Tibial artery (tissue), 4 donors: ENCODE measurements around the gene LRP1B.

Experiments used
- DNase-seq, 2 donors: peaks; one replicate each; pipeline ENCODE4 v3.0.0-alpha.2; 2019
- H3K27ac ChIP-seq, 2 donors: fragments of 200-600 bp; sonication (generic) in 1 of 2; 1 replicate in 1 of 2; 2 replicates in 1 of 2; pipeline ENCODE4 v1.5.1; 2018 to 2019; ENCODE audit warnings: mild to moderate bottlenecking in 1 of 2
- H3K27me3 ChIP-seq, 2 donors: fragments of 200-600 bp; sonication (generic) in 1 of 2; one replicate each; pipeline versions ENCODE4 v1.5.1 to v1.6.0; 2016 to 2019
- H3K36me3 ChIP-seq, 3 donors: fragments of 200-600 bp; sonication (generic) in 2 of 3; one replicate each; pipeline ENCODE4 v1.5.1; 2016 to 2019; ENCODE audit warnings: mild to moderate bottlenecking in 2 of 3
- H3K4me1 ChIP-seq, 4 donors: fragments of 200-600 bp; sonication (generic) in 2 of 4; 1 replicate in 3 of 4; 2 replicates in 1 of 4; pipeline ENCODE4 v1.5.1; 2016 to 2019
- H3K4me3 ChIP-seq, 2 donors: fragments of 200-600 bp; sonication (generic) in 1 of 2; 1 replicate in 1 of 2; 2 replicates in 1 of 2; pipeline ENCODE4 v1.5.1; 2018 to 2019; ENCODE audit warnings: mild to moderate bottlenecking in 2 of 2
- H3K9me3 ChIP-seq, 3 donors: fragments of 200-600 bp; sonication (generic) in 1 of 3; one replicate each; pipeline ENCODE4 v1.5.1; 2016 to 2019
- CTCF ChIP-seq, 2 experiments: fragments of 200-600 bp in 1 of 2; fragments of 450-650 bp in 1 of 2; IDR thresholded peaks; one replicate each; pipeline ENCODE4 v1.5.1; 2017 to 2019; ENCODE audit warnings: antibody characterized with exemption in 2 of 2, mild to moderate bottlenecking in 1 of 2, moderate library complexity in 1 of 2
- intact Hi-C: fragments of 100-400 bp; cut with DNase I; formaldehyde crosslinking; loops from one replicate; pipeline ENCODE4 v1.15.0; 2023; ENCODE audit warnings: low total_unique reads

LRP1B gene

GRCh38 chr2:141906678-141907077 is 224.1 kb downstream of the LRP1B start:
- no peak overlapping the region for H3K27ac ChIP-seq

GRCh38 chr2:141900826-141901225 is 230.0 kb downstream of the LRP1B start:
- H3K4me1 ChIP-seq, result no peaks in the 10 kb centered on the region
- DNase-seq, result no peak
- no peaks in the 10 kb centered on the region for H3K36me3 ChIP-seq
- TF ChIP-seq CTCF (IDR thresholded peaks at IDR 0.05), result no peak
- no peak overlapping the region for H3K4me3 ChIP-seq
- intact Hi-C loops, result no loop called here
- H3K27me3 ChIP-seq, result no peaks in the 10 kb centered on the region
- H3K27ac ChIP-seq, result no peak overlapping the region
- no peaks in the 10 kb centered on the region for H3K9me3 ChIP-seq

More at GRCh38 chr2:141906678-141907077, 224.1 kb downstream of the LRP1B start:
- no peaks in the 10 kb centered on the region for H3K27me3 ChIP-seq
- no peak overlapping the region for H3K4me3 ChIP-seq
- no peak for DNase-seq
- intact Hi-C loops, result no loop called here
- H3K9me3 ChIP-seq, result no peaks in the 10 kb centered on the region
- no peaks in the 10 kb centered on the region for H3K36me3 ChIP-seq
- no peaks in the 10 kb centered on the region for H3K4me1 ChIP-seq
- no peak for TF ChIP-seq CTCF (IDR thresholded peaks at IDR 0.05)

DNA sequence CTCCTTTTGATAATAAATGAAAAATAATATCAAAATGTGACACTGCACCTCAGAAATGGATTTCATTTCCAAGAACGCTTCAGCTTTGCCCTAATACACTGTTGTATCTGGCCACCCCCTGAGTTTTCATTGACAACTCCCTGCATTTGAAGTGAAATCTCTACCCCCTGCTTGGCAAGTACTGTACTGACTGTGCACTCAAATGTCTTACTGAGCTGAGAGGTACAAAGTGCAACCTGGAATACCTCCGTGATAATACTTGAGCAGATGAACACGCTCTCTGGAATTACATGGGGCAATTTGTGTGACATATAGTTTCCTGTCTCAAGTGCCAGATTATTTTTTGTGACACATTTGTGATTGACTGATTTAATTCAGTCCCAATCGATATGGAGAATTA is 231.1 kb downstream of the LRP1B start:
- Histone ChIP-seq H3K36me3 (no peaks in the 10 kb centered on the region), H3K4me3 (no peak overlapping the region), H3K4me1 (no peaks in the 10 kb centered on the region), H3K27ac (no peak overlapping the region), H3K9me3 (no peaks in the 10 kb centered on the region), H3K27me3 (no peaks in the 10 kb centered on the region)
- no peak for TF ChIP-seq CTCF (IDR thresholded peaks at IDR 0.05)
- no peak for DNase-seq
- intact Hi-C loops, result no loop called here

GRCh38 chr2:141889788-141890187 is 241.0 kb downstream of the LRP1B start:
- no peak for TF ChIP-seq CTCF (IDR thresholded peaks at IDR 0.05)
- no peak for DNase-seq
- H3K4me3 ChIP-seq, result no peak overlapping the region
- H3K36me3 ChIP-seq, result no peaks in the 10 kb centered on the region
- H3K4me1 ChIP-seq, result no peaks in the 10 kb centered on the region
- no peaks in the 10 kb centered on the region for H3K27me3 ChIP-seq
- H3K9me3 ChIP-seq, result no peaks in the 10 kb centered on the region
- intact Hi-C loops, result no loop called here
- no peak overlapping the region for H3K27ac ChIP-seq

- no peak for TF ChIP-seq CTCF (IDR thresholded peaks at IDR 0.05)
- intact Hi-C loops, result no loop called here
Observed at GRCh38 chr2:141888987-141889555, 241.7 kb downstream of the LRP1B start.

DNA sequence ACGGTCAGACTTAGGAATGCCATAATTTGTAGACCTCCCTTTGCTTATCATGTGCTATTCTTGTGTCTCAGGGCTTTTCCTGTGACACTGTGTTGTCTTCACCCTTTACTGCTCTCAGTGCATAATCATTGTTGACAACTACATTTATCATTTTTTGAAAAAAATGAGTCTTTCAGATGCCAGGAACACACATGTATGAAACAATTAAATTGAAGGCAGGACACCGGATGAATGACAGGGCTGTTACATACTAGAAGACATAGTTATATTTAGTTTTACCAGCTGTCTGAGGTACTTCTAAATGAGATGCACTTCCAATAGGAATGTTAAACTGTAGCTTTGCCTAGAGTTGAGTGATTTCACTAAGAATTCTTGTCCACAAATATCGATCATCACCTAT is 243.5 kb downstream of the LRP1B start:
- no peak overlapping the region for H3K27ac ChIP-seq
- intact Hi-C loops, result no loop called here
- DNase-seq, result no peak
- no peaks in the 10 kb centered on the region for H3K27me3 ChIP-seq
- no peaks in the 10 kb centered on the region for H3K4me1 ChIP-seq
- no peaks in the 10 kb centered on the region for H3K9me3 ChIP-seq
- no peak for TF ChIP-seq CTCF (IDR thresholded peaks at IDR 0.05)
- H3K4me3 ChIP-seq, result no peak overlapping the region
- H3K36me3 ChIP-seq, result no peaks in the 10 kb centered on the region

More at GRCh38 chr2:141888987-141889555, 241.7 kb downstream of the LRP1B start:
- Histone ChIP-seq H3K27ac (no peak overlapping the region), H3K4me3 (no peak overlapping the region), H3K36me3 (no peaks in the 10 kb centered on the region), H3K4me1 (no peaks in the 10 kb centered on the region), H3K9me3 (no peaks in the 10 kb centered on the region), H3K27me3 (no peaks in the 10 kb centered on the region)
- DNase-seq, result no peak
